Heart right ventricle (tissue), 16 donors: ENCODE measurements around the gene PGR. TPM values are rescaled to one million over a fixed set of nuclear protein-coding genes. Genes with fewer than 3 reads are reported as not detected.

Experiments used
- ATAC-seq, 8 donors: fragments of 200-7000 bp; cut with Tn5 transposase; one replicate each; pipeline ENCODE4 v1.9.1; 2020; ENCODE audit warnings: mild to moderate bottlenecking in 8 of 8, moderate library complexity in 8 of 8, moderate number of reproducible peaks in 1 of 8
- DNase-seq, 2 donors: peaks; one replicate each; pipeline ENCODE4 v3.0.0-alpha.2; 2020
- H3K27ac ChIP-seq, 10 donors: fragments of 200-600 bp; sonication (generic) in 2 of 10; one replicate each; pipeline versions ENCODE4 v1.5.0 to v1.8.0; 2020 to 2022; ENCODE audit warnings: mild to moderate bottlenecking in 3 of 10
- H3K27me3 ChIP-seq, 7 donors: fragments of 200-600 bp; one replicate each; pipeline ENCODE4 v1.8.0; 2021 to 2022; ENCODE audit warnings: mild to moderate bottlenecking in 2 of 7
- H3K36me3 ChIP-seq, 9 donors: fragments of 200-600 bp; sonication (generic) in 1 of 9; one replicate each; pipeline versions ENCODE4 v1.5.0 to v1.8.0; 2020 to 2022; ENCODE audit warnings: mild to moderate bottlenecking in 2 of 9
- H3K4me1 ChIP-seq, 9 donors: fragments of 200-600 bp; sonication (generic) in 1 of 9; one replicate each; pipeline versions ENCODE4 v1.5.0 to v1.8.0; 2020 to 2022; ENCODE audit warnings: mild to moderate bottlenecking in 4 of 9
- H3K4me3 ChIP-seq, 10 donors: fragments of 200-600 bp; sonication (generic) in 2 of 10; one replicate each; pipeline versions ENCODE4 v1.5.0 to v1.8.0; 2020 to 2022; ENCODE audit warnings: mild to moderate bottlenecking in 7 of 10, moderate library complexity in 2 of 10
- H3K9me3 ChIP-seq, 11 donors: fragments of 200-600 bp in 10 of 11; sonication (generic) in 2 of 11; one replicate each; pipeline versions ENCODE4 v1.5.0 to v1.8.0; 2013 to 2022; ENCODE audit warnings: mild to moderate bottlenecking in 2 of 11, control low read depth in 1 of 11, moderate library complexity in 1 of 11
- CTCF ChIP-seq, 9 donors: fragments of 200-600 bp; sonication (generic) in 2 of 9; IDR thresholded peaks; one replicate each; pipeline versions ENCODE4 v1.5.0 to v1.8.0; 2021 to 2022; ENCODE audit warnings: antibody characterized with exemption in 9 of 9, mild to moderate bottlenecking in 5 of 9, moderate library complexity in 1 of 9
- WGBS, 2 donors: extraction: QIAGEN DNeasy Blood & Tissue Kit; methylation state at CpG; one replicate each; pipeline ENCODE4 v1.1.7; 2013; ENCODE audit warnings: inconsistent platforms in 1 of 2; 5-methylcytosine and 5-hydroxymethylcytosine counted together
- intact Hi-C, 10 donors: fragments of 100-400 bp; cut with DNase I; formaldehyde crosslinking; loops; one replicate each; pipeline versions ENCODE4 v1.11.1 to v1.14.2; 2022
- long read RNA-seq, 3 donors: library from polyadenylated mRNA; unstranded; transcript quantifications; one replicate each; pipeline ENCODE4 v2.0.0, GENCODE V29; 2020 to 2021
- polyA plus RNA-seq, 2 donors: library from polyadenylated mRNA; stranded (reverse); fragments of 200-250 nt; gene quantifications; one replicate each; pipeline ENCODE4 v1.2.3, GENCODE V29; 2013
- total RNA-seq, 10 donors: library from RNA; stranded (reverse); fragmentation: NEBNext Ultra II Directional in 3 of 10; extraction: Animal tissue kit (Norgen Biotek cat#: 25700) in 3 of 10; gene quantifications; one replicate each; pipeline versions ENCODE4 v1.2.1 to v1.2.4, GENCODE V29; 2021 to 2023
- donor health status: Arrhythmogenic right ventricular cardiomyopathy.
- donor health status: ischemic (EF 13 %, LVEDD 7.1; RV severe dilation, severe dysfunction).
- donor health status: healthy with polysubstance abuse.
- donor health status: DM: no; HTN: yes; CAD: no.
- donor health status: DM: no; HTN: no; CAD: no.
- donor health status: ischemic (EF 25% LVEDD 6.9; RV normal size, moderate dysfunction).
- donor health status: ischemic (EF 25% LVEDD 5.7; RV mildly dilated, moderate dysfunction).
- donor health status: healthy.
- donor health status: DM: yes; HTN: yes; CAD: no.
- donor health status: Ischemic cardiomyopathy.
- donor health status: ischemic (EF 35%, LVEDD 5.7; RV mildly dilated, moderate dysfunction).
- donor health status: nonischemic (EF 11% LVEDD 7.7; RV severe dilation, severe dysfunction).
- donor health status: DM: yes; HTN: yes; CAD: no.
- donor health status: PGD.
- donor health status: ischemic (EF 29% LVEDD 5.4; RV normal size, mild dysfunction).
- donor health status: nonischemic (EF 23%, LVEDD 6.1; RV moderate dilation, normal function).

The PGR gene
- total RNA-seq: 10 to 100 TPM in 6 of 10 donors, 1 to 10 TPM in 4; 6.9 to 16.3 (median 10.9) TPM
- polyA plus RNA-seq: 1 to 10 TPM; 1.1 to 1.2 TPM
- long read RNA-seq, donor 1, full-length matches to known transcripts: 4 of 9 reads
- long read RNA-seq, donor 1, partial matches to known transcripts: 3 of 9 reads
- long read RNA-seq, donor 1, other reads (novel, unspliced or antisense): 2 of 9 reads
- long read RNA-seq, donor 2, full-length matches to known transcripts: 7 of 17 reads
- long read RNA-seq, donor 2, partial matches to known transcripts: 3 of 17 reads
- long read RNA-seq, donor 2, other reads (novel, unspliced or antisense): 7 of 17 reads
- long read RNA-seq, donor 3, full-length matches to known transcripts: 4 of 10 reads
- long read RNA-seq, donor 3, partial matches to known transcripts: 0 of 10 reads
- long read RNA-seq, donor 3, other reads (novel, unspliced or antisense): 6 of 10 reads

- peak; percentile 51 to 58 for DNase-seq
- WGBS, 2 donors: 1 to 2% methylated on average over 38 of the region's 38 CpGs
- TF ChIP-seq CTCF (IDR thresholded peaks at IDR 0.05): no peak
- Histone ChIP-seq H3K27ac (peak within 1 kb of the TSS in 7 of 10 donors; percentile 24 to 89 (median 87)), H3K9me3 (no peaks in the 10 kb centered on the region), H3K36me3 (no peaks in the 10 kb centered on the region), H3K27me3 (peaks cover 0 to 60% (median 16%) of the 10 kb centered on the region in 7 donors), H3K4me3 (peak within 1 kb of the TSS; percentile 23 to 83 (median 76)), H3K4me1 (peaks cover 0 to 38% (median 7%) of the 10 kb centered on the region in 9 donors)
- intact Hi-C loops: loop anchor here in 5 of 10 donors (5.0 to 10.0 kb wide), 7 partner anchors 65 to 155 kb away; no protein-coding TSS in a partner anchor
- ATAC-seq: peak; percentile 46 to 73 (median 67)
Observed at GRCh38 chr11:101129203-101129943, at the start of gene PGR. Gene PGR, minus strand, starts transcription at chr11:101129813. Its CDS starts 743 bp downstream, at chr11:101129070.

GRCh38 chr11:101176381-101176780, 46.8 kb upstream of the PGR start:
- TF ChIP-seq CTCF (IDR thresholded peaks at IDR 0.05): no peak
- intact Hi-C loops: no loop called here
- no peak for ATAC-seq

GRCh38 chr11:101169944-101170343, 40.3 kb upstream of the PGR start:
- 80 to 82% methylated on average over 2 of the region's 2 CpGs for WGBS, 2 donors
- Histone ChIP-seq H3K4me1 (no peaks in the 10 kb centered on the region), H3K9me3 (peaks cover 0 to 9% (median 0%) of the 10 kb centered on the region in 11 donors), H3K27me3 (no peaks in the 10 kb centered on the region), H3K27ac (no peak overlapping the region), H3K36me3 (peaks cover 0 to 8% (median 0%) of the 10 kb centered on the region in 9 donors), H3K4me3 (no peak overlapping the region)
- ATAC-seq: no peak
- intact Hi-C loops: no loop called here
- DNase-seq: no peak
- TF ChIP-seq CTCF (IDR thresholded peaks at IDR 0.05): no peak

More at GRCh38 chr11:101176381-101176780, 46.8 kb upstream of the PGR start:
- Histone ChIP-seq H3K9me3 (peaks cover 0 to 6% (median 0%) of the 10 kb centered on the region in 11 donors), H3K36me3 (peaks cover 0 to 4% (median 0%) of the 10 kb centered on the region in 9 donors), H3K4me1 (no peaks in the 10 kb centered on the region), H3K4me3 (no peak overlapping the region), H3K27me3 (no peaks in the 10 kb centered on the region), H3K27ac (no peak overlapping the region)
- whole genome bisulfite sequencing, 2 donors: 87 to 89% methylated on average over 3 of the region's 3 CpGs
- no peak for DNase-seq

- no peak for TF ChIP-seq CTCF (IDR thresholded peaks at IDR 0.05)
- no peak for ATAC-seq
- Histone ChIP-seq H3K27ac (no peak overlapping the region), H3K4me1 (no peaks in the 10 kb centered on the region), H3K9me3 (peaks cover 0 to 11% (median 0%) of the 10 kb centered on the region in 11 donors), H3K27me3 (no peaks in the 10 kb centered on the region), H3K36me3 (peaks cover 0 to 8% (median 0%) of the 10 kb centered on the region in 9 donors), H3K4me3 (no peak overlapping the region)
- whole genome bisulfite sequencing, 2 donors: 84 to 88% methylated on average over 1 of the region's 1 CpG
- DNase-seq: no peak
- intact Hi-C loops: no loop called here
Observed at GRCh38 chr11:101166038-101166437, 36.4 kb upstream of the PGR start.
